GM12864 (cell line): ENCODE measurements around the gene EFS.

Experiments
- DNase-seq: peaks from one replicate; pipeline ENCODE4 v3.0.0-alpha.2; 2011; ENCODE audit warnings: low read depth
- H3K4me3 ChIP-seq: 2 replicates; pipeline ENCODE4 v1.5.1; 2011; ENCODE audit warnings: mild to moderate bottlenecking, low read depth, low read length, control low read depth
- TF ChIP-seq, protein P1 (sequence below): IDR thresholded peaks from 2 replicates; pipeline ENCODE4 v1.5.1; 2011; ENCODE audit warnings: low read depth, mild to moderate bottlenecking, moderate library complexity, low read length, control low read depth, inconsistent platforms; ENCODE audit errors: missing control alignments

Gene EFS

GRCh38 chr14:23358553-23359166, 6.3 kb downstream of the EFS start:
- no peak overlapping the region for H3K4me3 ChIP-seq
- no peak for DNase-seq
- TF ChIP-seq, protein P1, sequence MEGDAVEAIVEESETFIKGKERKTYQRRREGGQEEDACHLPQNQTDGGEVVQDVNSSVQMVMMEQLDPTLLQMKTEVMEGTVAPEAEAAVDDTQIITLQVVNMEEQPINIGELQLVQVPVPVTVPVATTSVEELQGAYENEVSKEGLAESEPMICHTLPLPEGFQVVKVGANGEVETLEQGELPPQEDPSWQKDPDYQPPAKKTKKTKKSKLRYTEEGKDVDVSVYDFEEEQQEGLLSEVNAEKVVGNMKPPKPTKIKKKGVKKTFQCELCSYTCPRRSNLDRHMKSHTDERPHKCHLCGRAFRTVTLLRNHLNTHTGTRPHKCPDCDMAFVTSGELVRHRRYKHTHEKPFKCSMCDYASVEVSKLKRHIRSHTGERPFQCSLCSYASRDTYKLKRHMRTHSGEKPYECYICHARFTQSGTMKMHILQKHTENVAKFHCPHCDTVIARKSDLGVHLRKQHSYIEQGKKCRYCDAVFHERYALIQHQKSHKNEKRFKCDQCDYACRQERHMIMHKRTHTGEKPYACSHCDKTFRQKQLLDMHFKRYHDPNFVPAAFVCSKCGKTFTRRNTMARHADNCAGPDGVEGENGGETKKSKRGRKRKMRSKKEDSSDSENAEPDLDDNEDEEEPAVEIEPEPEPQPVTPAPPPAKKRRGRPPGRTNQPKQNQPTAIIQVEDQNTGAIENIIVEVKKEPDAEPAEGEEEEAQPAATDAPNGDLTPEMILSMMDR = no peak

GRCh38 chr14:23358042-23358441, 6.9 kb downstream of the EFS start:
- H3K4me3 ChIP-seq = no peak overlapping the region
- TF ChIP-seq, protein P1 = no peak

GRCh38 chr14:23357261-23357660, 7.7 kb downstream of the EFS start:
- no peak overlapping the region for H3K4me3 ChIP-seq
- no peak for DNase-seq
- TF ChIP-seq, protein P1 = no peak

More at GRCh38 chr14:23358042-23358441, 6.9 kb downstream of the EFS start:
- DNase-seq = no peak

GRCh38 chr14:23356662-23357061, 8.3 kb downstream of the EFS start:
- no peak for DNase-seq
- TF ChIP-seq, protein P1 = no peak
- no peak overlapping the region for H3K4me3 ChIP-seq

DNA sequence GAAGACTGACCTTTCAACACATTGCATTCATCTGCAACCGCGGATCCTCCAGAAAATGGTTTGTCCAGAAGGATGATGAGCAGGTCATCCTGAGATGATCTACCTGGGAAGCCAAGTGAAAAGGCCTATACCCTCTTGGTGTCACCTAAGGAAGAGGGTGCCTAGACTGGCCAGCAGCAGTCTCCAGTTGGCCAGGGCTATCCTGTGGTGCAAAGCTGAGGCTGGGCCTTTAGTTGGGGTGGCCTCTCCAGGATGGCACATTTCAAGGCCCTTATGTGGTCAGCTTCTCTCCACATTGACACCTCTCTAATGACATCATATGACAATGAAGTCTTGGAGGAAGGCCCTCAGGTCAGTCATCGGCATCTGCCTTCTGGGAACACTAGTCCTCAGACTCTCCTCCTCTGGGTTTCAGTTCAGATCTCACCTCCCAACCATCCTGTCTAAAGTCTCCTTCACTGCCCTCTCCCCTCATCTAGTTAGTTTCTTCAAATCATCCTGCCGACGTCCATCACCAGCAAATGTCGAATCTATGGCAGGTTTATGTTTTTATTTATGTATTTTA, 9.0 kb downstream of the EFS start:
- TF ChIP-seq, protein P1 = no peak
- DNase-seq = no peak
- no peak overlapping the region for H3K4me3 ChIP-seq

DNA sequence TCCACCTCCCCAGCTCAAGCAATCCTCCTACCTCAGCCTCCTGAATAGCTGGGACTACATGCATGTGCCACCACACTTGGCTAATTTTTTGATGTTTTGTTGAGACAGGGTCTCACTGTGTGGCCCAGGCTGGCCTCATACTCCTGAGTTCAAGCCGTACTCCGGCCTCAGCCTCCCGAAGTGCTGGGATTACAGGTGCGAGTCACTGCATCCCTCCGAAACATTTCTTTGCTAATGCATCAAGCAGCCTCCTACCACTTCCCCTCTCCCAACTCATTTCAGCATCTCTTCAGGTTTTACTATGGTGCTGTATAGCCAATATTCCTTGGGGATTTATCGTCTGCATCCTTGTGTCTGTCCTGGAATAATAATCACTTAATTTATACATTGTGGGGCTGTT, 10.0 kb downstream of the EFS start:
- TF ChIP-seq, protein P1 = no peak
- DNase-seq = no peak
- no peak overlapping the region for H3K4me3 ChIP-seq

GRCh38 chr14:23353433-23353780, 11.6 kb downstream of the EFS start:
- TF ChIP-seq, protein P1 = no peak
- H3K4me3 ChIP-seq = no peak overlapping the region
- no peak for DNase-seq
